ENCODE results near the gene IZUMO4.

The IZUMO4 gene

GRCh38 chr19:2108251-2109016, 11.7 kb downstream of the IZUMO4 start:
- DNase-seq (ENCODE audit: low read depth), result no peak

GRCh38 chr19:2109046-2109864, 12.5 kb downstream of the IZUMO4 start:
- no peak for DNase-seq (ENCODE audit: low read depth)

GRCh38 chr19:2110822-2111221, 14.1 kb downstream of the IZUMO4 start:
- DNase-seq (ENCODE audit: low read depth), result no peak

- DNase-seq (ENCODE audit: low read depth), result no peak
Measured at GRCh38 chr19:2111425-2111824, 14.7 kb downstream of the IZUMO4 start.

- DNase-seq (ENCODE audit: low read depth), result no peak
Measured at GRCh38 chr19:2111886-2112285, 15.2 kb downstream of the IZUMO4 start.

- DNase-seq (ENCODE audit: low read depth), result no peak
Measured at GRCh38 chr19:2112516-2113320, 16.0 kb downstream of the IZUMO4 start.

- no peak for DNase-seq (ENCODE audit: low read depth)
Measured at GRCh38 chr19:2113439-2114211, 16.9 kb downstream of the IZUMO4 start.

GRCh38 chr19:2114218-2114617, 17.5 kb downstream of the IZUMO4 start:
- no peak for DNase-seq (ENCODE audit: low read depth)

GRCh38 chr19:2114821-2115220, 18.1 kb downstream of the IZUMO4 start:
- DNase-seq (ENCODE audit: low read depth), result no peak

GRCh38 chr19:2115324-2115723, 18.6 kb downstream of the IZUMO4 start:
- DNase-seq (ENCODE audit: low read depth), result no peak

GRCh38 chr19:2115911-2116426, 19.3 kb downstream of the IZUMO4 start:
- no peak for DNase-seq (ENCODE audit: low read depth)

- DNase-seq (ENCODE audit: low read depth), result no peak
Measured at GRCh38 chr19:2116507-2116906, 19.8 kb downstream of the IZUMO4 start.

GRCh38 chr19:2117215-2117960, 20.7 kb downstream of the IZUMO4 start:
- DNase-seq (ENCODE audit: low read depth), result no peak

- DNase-seq (ENCODE audit: low read depth), result no peak
Measured at GRCh38 chr19:2118438-2118837, 21.7 kb downstream of the IZUMO4 start.

- no peak for DNase-seq (ENCODE audit: low read depth)
Measured at GRCh38 chr19:2119921-2120785, 23.4 kb downstream of the IZUMO4 start.

GRCh38 chr19:2120821-2121220, 24.1 kb downstream of the IZUMO4 start:
- no peak for DNase-seq (ENCODE audit: low read depth)

- DNase-seq (ENCODE audit: low read depth), result no peak
Measured at GRCh38 chr19:2121416-2122051, 24.8 kb downstream of the IZUMO4 start.

- DNase-seq (ENCODE audit: low read depth), result no peak
Measured at GRCh38 chr19:2122251-2122650, 25.5 kb downstream of the IZUMO4 start.

GRCh38 chr19:2122982-2123381, 26.3 kb downstream of the IZUMO4 start:
- DNase-seq (ENCODE audit: low read depth), result no peak

Data from activated T-helper 9 cell treated with anti-CD3 and anti-CD28 coated beads, Interleukin-2, amount 50 U/mL, for 16 hours (primary cell).